ENCODE data around the gene NKAPD1. TPM values are rescaled to one million over a fixed set of nuclear protein-coding genes. Genes with fewer than 3 reads are reported as not detected.

Gene NKAPD1
- total and polyA plus RNA-seq, 2 of the 13 experiments (the other 11 are each of a cell fraction or from before 2014, with no cell fraction given) = 11.2 to 22.5 TPM

GRCh38 chr11:112100462-112100861 is 26.4 kb downstream of the NKAPD1 start:
- FAIRE-seq = no peak
- Histone ChIP-seq H3K4me3 (replicated peaks in 1 of 3; ENCODE audit: insufficient read depth in 1 of 3, low read depth in 2 of 3, low read length in 3 of 3) (no peak overlapping the region), H3K4me2 (ENCODE audit: low read depth, low read length) (no peak overlapping the region), H4K20me1 (ENCODE audit: insufficient read depth, low read length) (no peaks in the 10 kb centered on the region), H3K27me3 (ENCODE audit: control insufficient read depth in 1 of 2, insufficient read depth in 2 of 2, low read length in 2 of 2) (no peaks in the 10 kb centered on the region), H3K4me1 (ENCODE audit: insufficient read depth, low read length) (no peaks in the 10 kb centered on the region), H3K9me3 (ENCODE audit: low read length) (no peaks in the 10 kb centered on the region), H3K27ac (ENCODE audit: extremely low read length, insufficient read depth, low read length) (no peak overlapping the region), H3K9ac (ENCODE audit: insufficient read depth, low read depth, low read length) (no peak overlapping the region), H3K79me2 (ENCODE audit: insufficient read depth, low read length) (no peaks in the 10 kb centered on the region), H3K36me3 (replicated peaks in 1 of 2; ENCODE audit: control insufficient read depth in 1 of 2, insufficient read depth in 2 of 2, low read length in 2 of 2) (no peaks in the 10 kb centered on the region; a peak in 2 of 5 replicates), H2AFZ (ENCODE audit: low read length) (no peak overlapping the region)
- BruUV-seq (replicated peaks) = no TSS peak
- no peak for TF ChIP-seq SAFB2 (CRISPR knock-in tag; IDR thresholded peaks at IDR 0.05; ENCODE audit: borderline replicate concordance, low read depth)
- TF ChIP-seq ZNF556 (CRISPR knock-in tag; IDR thresholded peaks at IDR 0.05; ENCODE audit: borderline replicate concordance) = no peak
- TF ChIP-seq E2F1 (CRISPR knock-in tag; IDR thresholded peaks at IDR 0.05) = no peak
- TF ChIP-seq ZNF143 (CRISPR knock-in tag; IDR thresholded peaks at IDR 0.05) = no peak
- TF ChIP-seq ZNF234 (CRISPR knock-in tag; conservative IDR thresholded peaks at IDR 0.05) = no peak
- TF ChIP-seq MAFF (IDR thresholded peaks at IDR 0.05; ENCODE audit: low read depth, low read length) = peak; percentile 64
- no peak for TF ChIP-seq ZNF773 (CRISPR knock-in tag; IDR thresholded peaks at IDR 0.05; ENCODE audit: borderline replicate concordance)
- TF ChIP-seq MAFK (conservative IDR thresholded peaks at IDR 0.05 in 1 of 2, IDR thresholded peaks at IDR 0.05 in 1 of 2; ENCODE audit: low read length in 2 of 2) = peak; percentile 54 to 71
- no peak for TF ChIP-seq HOXA9 (CRISPR knock-in tag; IDR thresholded peaks at IDR 0.05; ENCODE audit: borderline replicate concordance)
- 88% methylated on average over 2 of the region's 2 CpGs for WGBS (ENCODE audit: low lambda C conversion rate)
- in situ Hi-C loops (cut with HindIII; ENCODE audit: extremely low pct_ligation_motif_present, low pct_unique_long_range_greater_than_20kb) = no loop called here
- no peak for ATAC-seq
- ChIA-PET POLR2A (interaction anchor here (1.0 kb wide), 1 partner anchor 13 kb away, joined by 3 read pairs; no protein-coding TSS in a partner anchor), CTCF (ENCODE audit: low intra/inter-chr PET ratio, low total read pairs) (no interaction called here)
- DNase-seq (ENCODE audit: low spot score) = no peak
- intact Hi-C loops (cut with micrococcal nuclease; ENCODE audit: unreplicated experiment) = no loop called here
